ENCODE results near the gene HIBCH.
"Not testable (repeated sequence)": the region's sequence is repeated elsewhere in the genome, so short reads cannot be mapped to it uniquely, and the experiment has no call there.

HIBCH gene

DNA sequence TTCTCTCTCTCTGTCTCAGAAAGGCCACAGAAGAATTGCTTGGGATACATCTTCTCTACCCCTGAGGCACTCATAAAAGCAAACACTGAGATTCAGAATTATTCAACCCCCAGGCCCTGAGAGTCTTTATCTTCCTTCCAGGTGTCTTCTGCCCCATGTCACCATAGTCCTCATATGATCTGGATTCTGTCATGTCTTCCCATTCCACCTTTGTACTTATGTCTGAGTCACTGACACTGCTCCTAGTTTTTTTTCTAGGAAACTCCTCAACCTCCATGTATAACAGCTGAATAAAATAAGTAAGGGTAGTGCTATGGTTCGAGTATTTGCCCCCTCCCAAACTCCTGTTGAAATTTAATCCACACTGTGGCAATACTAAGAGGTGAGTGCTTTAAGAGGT is 11.6 kb downstream of the HIBCH start:
- DNase-seq (ENCODE audit: low spot score): no peak

DNA sequence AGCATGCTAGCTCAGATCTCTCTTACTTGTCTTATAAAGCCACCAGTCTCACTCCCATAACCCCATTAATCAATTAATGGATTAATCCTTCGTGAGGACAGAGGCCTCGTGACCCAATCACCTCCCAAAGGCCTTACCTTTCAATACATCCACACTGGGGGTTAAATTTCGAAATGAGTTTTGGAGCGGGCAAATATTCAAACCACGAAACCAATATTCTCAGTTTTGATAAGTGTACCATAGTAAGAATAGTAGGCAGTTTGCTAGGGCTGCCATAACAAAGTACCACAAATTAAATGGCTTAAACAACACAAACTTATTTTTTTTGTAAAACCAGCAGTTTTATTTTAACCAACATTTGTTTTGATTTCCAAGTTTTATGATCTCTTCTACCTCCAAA is 15.2 kb downstream of the HIBCH start:
- no peak for DNase-seq (ENCODE audit: low spot score)

DNA sequence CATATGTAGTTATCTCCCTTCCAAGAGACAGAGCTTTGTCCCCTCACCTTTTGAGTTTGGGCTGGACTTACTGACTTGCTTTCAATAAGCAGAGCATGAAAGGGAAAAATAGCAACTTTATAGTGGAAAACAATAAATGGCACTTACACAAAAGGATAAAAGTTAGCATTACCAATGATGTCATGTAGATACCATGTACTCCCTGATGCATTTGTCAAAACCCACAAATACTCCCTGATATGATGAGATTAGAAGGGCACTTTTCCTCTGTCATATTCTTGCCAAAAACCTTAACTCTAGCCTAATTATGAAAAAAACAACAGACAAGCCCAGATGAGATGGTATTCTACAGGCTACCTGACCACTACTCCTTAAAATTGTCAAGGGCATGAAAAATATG is 16.0 kb downstream of the HIBCH start:
- DNase-seq (ENCODE audit: low spot score): no peak

DNA sequence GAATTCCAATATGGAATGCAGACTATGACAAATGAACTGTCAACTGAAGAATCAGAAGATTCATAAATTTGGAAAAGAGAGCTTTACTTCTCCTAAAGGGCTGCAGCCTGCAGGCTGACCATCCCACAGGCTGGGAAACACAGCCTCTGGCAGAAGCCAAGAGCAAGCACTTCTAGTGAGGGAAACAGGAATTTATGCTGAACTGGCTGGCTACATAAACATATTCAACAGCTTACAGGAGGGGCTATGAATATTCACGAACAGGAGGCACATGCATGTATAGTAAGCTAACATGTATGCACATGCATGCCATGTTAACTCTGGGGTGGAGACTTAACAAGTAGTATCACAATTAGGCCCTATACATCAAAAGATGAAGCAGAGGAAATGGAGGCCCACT is 17.6 kb downstream of the HIBCH start:
- DNase-seq (ENCODE audit: low spot score): no peak

DNA sequence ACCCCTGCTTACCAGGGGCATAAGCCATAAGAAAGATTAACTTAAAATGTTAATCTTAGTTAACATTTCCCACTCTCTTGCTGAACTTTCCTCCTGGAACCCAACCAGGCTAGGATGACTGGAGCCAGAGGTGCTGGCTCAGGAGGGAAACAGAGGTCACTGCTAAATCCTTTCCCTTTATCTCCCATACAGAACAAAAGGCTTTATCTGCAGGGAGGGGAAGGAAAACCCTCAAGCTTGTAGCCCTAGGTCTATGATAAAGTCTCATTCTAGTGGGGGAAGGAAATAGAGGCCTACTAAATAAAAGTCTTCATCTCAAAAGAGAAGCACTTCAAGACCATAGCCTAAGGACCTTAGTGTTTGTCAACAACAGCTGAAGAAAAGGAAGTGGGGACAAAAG is 18.6 kb downstream of the HIBCH start:
- no peak for DNase-seq (ENCODE audit: low spot score)

DNA sequence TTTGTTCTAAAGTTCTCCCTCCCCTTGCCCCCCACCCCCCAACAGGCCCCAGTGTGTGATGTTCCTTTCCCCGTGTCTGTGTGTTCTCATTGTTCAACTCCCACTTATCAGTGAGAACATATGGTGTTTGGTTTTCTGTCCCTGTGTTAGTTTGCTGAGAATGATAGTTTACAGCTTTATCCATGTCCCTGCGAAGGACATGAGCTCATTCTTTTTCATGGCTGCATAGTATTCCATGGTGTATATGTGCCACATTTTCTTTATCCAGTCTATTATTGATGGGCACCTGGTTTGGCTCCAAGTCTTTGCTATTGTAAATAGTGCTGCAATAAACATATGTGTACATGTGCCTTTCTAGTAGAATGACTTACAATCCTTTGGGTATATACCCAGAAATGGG is 21.7 kb downstream of the HIBCH start:
- not testable (repeated sequence) for DNase-seq (ENCODE audit: low spot score)

DNA sequence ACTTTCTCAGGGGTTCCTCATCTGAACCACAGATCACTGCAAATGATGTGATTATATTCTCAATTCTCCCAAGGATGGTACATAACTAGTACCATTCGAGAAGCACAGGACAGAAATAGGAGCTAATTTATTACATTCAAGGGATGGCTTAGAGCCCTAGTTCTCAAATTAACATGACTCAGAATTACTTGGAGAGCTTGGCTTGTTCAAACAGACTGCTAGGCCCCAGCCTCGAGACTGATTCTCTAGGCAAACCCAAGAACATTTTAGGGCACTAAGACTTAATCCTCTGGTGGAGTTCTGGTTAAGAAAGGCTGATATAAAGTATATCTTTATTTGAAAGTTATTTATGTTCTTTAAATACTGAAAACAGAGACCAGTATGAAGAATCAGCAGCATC is 35.8 kb downstream of the HIBCH start:
- DNase-seq (ENCODE audit: low spot score): no peak

DNA sequence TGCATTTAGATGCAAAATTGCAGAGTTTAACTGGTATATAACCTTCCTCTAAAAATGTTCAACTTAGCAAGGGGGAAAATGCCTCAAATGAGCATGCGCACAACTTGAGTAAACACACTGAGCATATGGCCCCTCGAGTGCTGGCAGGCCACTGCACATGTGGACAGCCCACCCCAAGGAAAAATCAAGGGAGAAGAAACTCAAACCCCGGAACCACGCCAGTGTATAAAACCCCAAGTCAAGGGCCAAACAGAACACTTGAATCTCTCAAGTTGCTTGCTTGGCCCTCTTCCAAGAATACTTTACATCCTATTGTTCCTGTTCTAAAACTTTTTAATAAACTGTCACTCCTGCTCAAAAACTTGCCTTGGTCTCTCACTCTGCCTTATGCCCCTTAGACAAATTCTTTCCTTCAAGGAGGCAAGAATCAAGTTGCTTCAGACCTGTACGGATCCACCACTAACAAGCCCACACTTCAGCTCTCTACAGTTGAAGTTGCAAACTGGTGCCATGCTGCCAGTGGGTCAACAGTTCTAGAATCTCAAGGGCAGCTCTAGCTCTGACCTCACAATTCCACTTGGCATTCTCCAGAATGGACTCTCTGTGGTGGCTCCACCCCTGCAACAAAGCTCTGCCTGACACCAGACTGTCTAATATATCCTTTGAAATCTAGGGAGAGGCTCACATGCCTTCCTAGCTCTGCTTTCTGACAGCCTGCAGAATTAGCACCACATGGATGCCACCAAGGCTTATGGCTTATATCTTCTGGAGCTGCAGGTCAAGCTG is 38.9 kb downstream of the HIBCH start:
- DNase-seq (ENCODE audit: low spot score): no peak

DNA sequence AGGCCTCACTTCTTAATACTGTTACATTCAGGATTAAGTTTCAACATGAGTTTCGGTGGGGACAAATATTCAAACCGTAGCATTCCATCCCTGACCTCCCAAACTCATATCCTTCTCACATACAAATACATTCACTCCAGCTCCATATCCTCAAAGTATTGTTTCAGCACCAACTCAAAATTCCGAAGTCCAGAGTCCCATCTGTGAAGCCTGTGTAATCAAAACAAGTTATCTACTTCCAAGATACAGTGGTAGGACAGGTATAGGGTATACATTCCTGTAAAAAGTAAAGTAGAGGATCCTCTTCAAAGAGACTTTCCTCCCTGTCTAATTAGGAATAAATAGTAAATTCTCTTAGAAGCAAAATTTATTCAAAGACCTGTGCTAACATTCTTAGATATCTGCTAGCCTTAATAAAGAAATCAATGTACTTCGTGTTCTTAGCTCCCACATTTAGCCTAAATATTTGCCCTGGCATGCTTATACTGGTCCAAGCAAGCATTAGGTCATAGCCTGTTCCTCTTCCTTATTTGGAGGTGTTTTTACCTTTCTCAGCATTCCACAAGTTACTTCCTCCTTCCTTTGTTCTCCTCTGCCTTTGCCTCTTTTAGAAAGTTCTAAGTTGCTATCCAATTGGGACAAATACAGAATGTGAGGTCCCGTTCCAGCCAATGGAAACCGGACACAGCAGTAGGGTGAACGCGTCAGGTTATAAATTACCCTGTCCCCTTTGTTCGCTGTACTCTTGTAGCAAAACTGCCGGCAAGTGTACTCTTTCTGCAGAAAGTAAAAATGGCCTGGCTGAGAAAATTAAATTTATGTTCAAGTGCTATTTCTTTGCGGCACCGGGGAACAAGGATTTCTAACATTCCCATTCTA is 40.1 kb downstream of the HIBCH start:
- not testable (repeated sequence) for DNase-seq (ENCODE audit: low spot score)

DNA sequence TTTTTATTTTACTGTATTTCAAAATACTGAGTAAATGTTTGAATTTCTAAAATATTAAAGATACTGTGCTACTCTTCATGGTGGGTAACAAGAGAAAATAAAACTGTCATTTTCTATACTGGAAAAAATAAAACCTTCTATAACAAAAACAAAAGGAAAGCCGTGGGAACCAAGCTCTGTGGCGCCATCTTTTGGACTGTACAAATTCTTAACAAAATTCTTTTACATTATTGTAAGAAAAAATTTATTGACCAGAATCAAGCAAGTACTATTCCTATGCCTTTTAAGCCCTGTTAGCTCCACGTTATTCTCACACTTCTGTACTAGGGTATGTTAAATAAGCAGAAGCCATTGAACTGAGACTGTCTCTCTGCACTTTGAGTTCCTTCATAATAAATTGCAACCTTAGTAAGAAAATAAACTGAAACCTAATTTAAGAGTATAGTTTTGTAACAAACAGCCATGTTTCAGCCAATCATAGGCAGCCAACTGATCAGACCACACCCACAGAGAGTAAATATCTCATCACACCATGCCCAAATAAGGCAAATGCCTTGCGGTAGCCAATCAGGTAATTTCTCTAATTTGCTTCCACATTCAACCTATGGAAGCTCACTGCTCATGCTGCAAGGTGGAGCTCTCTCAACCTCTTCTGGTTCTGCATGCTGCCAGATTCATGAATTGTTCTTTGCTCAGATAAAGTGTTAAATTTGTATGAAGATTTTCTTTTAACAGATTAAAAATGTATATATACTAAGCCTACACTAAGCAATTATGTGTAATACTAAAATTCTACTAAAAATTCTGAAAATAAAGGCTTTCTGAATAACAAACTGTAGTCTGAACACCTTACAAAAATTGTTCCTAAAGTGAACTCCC is 42.2 kb downstream of the HIBCH start:
- peak; percentile 63 for DNase-seq (ENCODE audit: low spot score)

DNA sequence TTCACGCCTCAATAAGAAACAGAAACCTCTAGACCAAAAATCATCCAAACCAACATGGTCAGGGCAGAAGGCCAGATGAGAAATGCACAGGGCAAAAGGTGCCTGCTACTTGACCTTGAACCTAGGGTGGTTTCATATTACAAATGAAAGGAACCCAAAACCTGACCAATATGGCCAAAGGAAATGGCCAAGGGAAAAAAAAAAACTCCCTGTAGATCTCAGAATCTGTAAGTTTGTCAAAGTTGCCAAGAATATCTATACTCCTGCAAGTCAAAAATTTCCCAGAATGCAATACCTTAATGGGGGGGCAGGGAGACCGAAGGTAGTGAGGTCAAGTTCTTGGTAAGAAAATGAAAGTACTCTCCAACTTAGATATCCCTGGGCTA is 47.2 kb downstream of the HIBCH start:
- peak; percentile 20 for DNase-seq (ENCODE audit: low spot score)

DNA sequence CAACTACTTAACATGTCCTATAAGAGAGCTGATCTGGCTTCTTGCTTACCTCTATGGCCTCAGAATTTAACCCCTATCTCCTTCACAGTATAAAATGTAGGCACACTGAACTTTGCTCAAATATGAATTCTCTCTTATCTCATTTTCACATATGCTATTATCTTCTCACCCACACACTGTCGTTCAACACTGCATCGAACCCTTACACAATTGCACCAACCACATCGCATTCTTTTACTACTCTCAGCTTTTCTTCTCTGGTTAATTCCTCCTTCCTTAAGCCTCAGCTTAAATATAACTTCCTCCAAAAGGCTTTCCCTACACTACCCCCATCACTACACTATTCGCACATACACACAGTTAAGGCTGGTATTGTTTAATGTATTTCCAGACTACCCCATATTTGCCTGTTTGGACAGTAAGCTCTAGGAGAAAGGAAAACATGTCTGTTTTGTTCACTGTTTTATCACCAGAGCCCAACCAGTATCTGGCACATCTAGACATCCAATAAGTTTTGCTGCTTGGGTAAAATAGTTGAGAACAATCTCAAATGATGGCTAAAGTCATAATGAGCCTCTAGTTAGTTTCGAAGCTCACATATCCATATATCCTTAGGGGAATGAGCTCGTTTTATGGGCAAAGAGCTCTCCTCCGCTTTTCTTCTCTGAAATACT is 47.7 kb downstream of the HIBCH start:
- peak; percentile 52 for DNase-seq (ENCODE audit: low spot score)

DNA sequence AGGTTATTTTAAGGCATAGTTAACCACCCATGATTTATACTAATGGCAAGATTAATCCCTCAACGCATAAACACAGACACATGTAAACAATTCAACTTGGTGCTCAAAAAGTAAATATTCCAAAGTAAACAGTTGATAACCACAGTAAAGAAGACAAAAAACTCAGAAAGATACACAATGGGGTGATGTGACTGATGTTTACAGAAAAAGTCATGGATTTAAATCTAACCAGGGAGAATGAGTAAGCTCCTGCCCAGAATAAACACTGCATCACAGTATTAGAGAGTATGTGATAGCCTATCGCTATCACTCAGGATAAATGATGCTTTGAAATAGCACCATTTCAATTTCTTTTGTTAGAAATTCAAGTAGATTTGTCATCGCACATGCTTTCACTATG is 49.3 kb downstream of the HIBCH start:
- no peak for DNase-seq (ENCODE audit: low spot score)

DNA sequence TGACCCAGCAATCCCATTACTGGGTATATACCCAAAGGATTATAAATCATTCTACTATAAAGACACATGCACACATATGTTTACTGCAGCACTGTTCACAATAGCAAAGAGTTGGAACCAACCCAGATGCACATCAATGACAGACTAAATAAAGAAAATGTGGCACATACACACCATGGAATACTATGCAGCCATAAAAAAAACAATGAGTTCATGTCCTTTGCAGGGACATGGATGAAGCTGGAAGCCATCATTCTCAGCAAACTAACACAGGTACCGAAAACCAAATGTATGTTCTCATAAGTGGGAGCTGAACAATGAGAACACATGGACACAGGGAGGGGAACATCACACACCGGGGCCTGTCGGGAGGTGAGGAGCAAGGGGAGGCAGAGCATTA is 49.9 kb downstream of the HIBCH start:
- DNase-seq (ENCODE audit: low spot score): not testable (repeated sequence)

DNA sequence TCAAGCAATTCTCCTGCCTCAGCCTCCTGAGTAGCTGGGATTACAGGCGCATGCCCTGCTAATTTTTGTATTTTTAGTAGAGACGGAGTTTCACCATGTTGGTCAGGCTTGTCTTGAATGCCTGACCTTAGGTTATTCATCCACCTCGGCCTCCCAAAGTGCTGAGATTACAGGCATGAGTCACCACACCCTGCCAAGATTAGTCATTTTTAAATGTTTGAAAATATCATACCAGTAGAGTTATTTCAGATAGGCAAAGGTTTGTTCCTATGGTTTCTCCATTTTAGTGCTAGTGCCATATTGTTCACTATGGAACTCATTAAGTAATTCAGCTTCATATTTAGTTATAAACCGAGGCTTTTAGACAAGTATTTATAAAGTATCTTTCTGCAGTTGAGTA is 52.3 kb downstream of the HIBCH start:
- no peak for DNase-seq (ENCODE audit: low spot score)

DNA sequence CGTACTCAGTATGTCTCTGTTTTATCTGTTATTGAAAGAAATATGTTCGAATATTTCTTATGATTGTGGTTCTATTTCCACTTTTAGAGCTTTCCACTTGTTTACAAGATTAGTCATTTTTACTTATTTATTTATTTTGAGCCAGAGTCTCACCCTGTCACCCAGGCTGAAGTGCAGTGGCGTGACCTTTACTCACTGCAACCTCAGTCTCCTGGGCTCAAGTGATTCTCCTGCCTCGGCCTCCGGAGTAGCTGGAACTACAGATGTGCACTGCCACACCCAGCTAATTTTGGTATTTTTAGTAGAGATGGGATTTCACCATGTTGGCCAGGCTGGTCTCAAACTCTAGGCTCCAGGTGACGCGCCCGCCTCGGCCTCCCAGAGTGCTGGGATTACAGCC is 53.3 kb downstream of the HIBCH start:
- no peak for DNase-seq (ENCODE audit: low spot score)

DNA sequence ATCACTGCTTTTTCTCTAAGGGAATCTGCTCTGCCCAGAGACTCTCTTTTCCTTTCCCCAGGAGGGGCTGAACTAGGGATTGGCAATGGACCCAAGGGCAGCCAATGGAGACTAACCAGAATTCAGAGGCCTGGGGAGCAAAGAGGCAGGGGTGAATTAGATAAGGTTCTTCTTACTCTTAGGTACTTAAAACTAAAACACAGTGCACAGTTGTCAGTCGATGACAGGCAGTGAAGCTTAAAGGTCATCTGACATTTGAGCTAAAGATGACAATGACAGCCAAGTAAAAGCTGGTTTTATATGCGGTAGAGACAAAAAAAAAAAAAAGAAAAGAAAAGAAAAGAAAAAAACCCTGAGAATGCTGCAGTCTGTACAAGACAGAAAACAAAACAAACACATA is 57.8 kb downstream of the HIBCH start:
- DNase-seq (ENCODE audit: low spot score): no peak

DNA sequence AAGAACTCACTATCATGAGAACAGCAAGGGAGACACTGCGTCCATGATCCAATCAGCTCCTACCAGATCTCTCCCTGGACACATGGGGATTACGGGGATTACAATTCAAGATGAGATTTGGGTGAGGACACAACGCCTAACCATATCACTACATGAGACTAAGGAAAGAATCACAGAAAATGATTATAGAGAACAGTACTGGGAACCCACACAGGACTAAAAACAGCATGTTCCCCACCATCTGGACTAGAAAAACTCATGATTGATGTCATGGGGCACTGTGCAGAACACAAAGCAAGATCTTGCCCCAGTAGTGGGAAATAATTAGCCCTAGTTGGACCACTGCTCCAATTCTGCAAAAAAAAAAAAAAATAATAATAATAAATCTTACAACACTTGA is 63.5 kb downstream of the HIBCH start:
- no peak for DNase-seq (ENCODE audit: low spot score)

DNA sequence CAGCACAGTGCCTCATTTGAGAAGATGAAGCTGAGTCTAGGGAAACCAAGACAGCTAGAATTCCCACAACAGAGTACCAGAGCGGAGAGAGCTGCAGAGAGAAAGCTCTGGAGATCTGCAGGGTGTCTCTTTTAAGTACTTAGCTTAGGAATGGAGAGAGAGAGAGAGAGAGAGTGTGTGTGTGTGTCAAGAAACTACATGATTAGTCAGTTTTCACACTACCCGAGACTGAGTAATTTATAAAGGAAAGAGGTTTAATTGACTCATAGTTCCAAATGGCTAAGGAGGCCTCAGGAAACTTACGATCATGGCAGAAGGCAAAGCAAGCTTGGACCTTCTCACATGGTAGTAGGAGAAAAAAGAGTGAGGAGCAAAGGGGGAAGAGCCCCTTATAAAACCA is 64.0 kb downstream of the HIBCH start:
- DNase-seq (ENCODE audit: low spot score): no peak

DNA sequence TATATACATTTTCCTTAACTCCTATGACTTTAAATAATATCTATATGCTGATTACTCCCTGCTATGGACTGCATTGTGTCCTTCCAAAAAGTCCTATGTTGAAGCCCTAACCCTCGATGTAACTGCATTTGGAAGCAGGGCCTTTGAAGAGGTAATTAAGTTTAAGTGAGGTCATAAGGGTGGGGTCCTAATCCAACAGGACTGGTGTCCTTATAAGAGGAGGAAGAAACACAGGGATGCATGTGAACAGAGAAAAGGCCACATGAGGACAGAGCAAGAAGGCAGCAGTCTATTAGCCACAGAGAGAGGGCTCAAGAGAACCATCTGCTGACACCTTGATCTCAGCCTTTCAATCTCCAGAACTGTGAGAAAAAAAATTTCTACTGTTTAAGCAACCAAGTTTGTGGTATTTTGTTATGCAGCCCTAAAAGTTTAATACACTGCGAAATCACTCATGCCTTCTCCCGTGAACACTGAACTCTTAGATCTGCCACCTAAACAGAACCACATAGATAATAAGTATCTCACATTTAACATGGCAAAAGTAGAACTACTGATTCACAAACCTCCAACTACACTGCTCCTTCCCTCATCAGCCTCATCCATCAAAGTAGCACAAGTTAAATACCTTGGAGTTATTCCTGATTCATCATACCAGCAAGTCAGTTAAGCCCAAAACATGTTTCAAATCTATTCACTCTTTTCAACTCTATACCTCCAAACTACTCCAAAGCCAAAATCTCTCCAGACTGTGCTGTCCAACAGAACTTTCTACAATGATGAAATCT is 65.4 kb downstream of the HIBCH start:
- no peak for DNase-seq (ENCODE audit: low spot score)

DNA sequence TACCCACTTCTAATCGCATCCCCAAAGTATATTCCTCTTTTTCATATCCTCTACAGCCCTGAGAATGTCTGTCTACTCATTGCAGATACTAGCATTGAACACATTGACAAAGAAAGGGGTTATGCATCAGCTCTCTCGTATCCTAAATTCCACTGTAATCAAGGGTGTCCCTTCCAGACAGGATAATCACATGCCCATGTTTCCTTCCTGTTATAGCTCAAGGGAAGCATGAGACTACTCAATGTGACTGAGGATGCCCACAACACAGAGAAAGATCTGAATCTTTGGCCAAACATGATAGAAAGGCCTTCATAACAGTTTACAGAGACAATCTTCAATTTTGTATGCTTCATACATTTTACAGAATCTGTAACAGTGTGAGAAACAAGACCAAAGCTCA is 69.2 kb downstream of the HIBCH start:
- no peak for DNase-seq (ENCODE audit: low spot score)
